NCI-H774 (cell line): ENCODE measurements around the gene SLC12A6.

Experiments
- DNase-seq: peaks from one replicate; lab custom pipeline; 2025; lab: John Stamatoyannopoulos, UW

The SLC12A6 gene

DNA sequence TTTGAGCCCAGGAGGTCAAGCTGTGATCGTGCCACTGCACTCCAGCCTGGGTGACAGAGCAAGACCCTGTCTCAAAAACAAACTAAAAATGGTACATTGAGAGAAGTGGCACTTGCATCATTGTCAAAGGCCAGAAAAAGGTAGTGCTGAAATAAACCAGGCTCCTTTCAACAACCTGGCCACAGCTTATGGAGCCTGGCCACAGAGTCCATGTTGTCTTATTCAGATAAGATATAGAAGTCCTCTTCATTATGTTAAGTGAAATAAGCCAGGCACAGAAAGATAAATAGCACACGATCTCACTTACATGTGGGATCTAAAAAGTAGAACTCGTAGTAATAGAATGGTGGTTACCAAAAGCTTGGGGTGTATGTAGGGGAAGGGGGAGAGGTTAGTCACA is 78.0 kb downstream of the SLC12A6 start:
- no peak for DNase-seq

DNA sequence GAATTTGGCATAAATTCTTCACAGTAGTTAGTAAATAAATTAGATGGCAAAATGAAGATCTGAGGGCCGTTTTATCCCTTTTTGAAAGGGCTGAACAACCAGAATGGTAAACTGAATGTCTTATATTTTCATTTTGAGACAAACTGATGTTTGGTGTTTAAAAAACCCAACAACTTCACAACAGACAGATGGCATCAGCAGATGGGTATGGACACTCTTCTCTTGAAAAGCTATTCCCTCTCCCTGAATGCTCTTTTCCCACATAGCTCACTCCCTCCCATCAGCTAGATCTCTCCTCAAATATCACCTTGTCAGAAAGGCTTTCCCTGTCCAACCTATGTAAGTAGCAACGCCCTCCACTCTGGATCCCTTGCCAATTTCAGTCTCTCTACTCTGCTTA is 79.4 kb downstream of the SLC12A6 start:
- DNase-seq: no peak

DNA sequence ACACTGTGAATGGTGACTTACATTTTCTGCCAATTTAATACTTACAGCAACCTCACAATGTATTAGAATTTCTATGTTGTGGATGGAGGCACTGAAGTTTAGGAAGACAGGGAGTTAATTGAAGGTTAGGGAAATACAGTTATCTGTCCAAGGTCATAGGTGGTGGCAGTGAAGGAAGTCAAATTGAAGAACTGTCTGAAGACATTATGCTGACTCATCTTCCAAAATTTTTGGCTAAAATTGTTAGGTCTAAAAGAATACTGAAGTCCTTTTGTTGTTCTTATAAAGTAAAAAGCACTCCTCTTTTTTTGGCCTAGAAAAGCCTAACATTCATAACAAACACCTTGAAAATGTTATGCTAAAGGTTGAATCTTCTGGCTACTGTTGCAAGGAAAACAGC is 85.0 kb downstream of the SLC12A6 start:
- no peak for DNase-seq

DNA sequence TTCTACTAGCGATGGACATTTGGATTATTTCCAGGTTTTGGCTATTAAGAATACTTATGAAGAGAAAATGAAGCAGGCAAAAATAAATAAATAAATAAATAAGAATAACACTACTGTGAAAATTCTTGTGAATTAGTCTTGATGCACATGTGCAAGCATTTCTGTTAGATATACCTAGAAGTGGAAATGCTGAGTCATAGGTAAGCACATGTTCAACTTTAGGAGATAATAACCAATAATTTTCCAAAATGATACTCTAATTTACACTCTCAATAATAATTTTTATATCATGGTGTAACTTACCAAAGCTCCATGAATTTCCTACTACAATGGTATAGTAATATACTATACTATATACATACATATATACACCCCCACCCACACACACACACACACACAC is 89.4 kb downstream of the SLC12A6 start:
- DNase-seq: no peak

DNA sequence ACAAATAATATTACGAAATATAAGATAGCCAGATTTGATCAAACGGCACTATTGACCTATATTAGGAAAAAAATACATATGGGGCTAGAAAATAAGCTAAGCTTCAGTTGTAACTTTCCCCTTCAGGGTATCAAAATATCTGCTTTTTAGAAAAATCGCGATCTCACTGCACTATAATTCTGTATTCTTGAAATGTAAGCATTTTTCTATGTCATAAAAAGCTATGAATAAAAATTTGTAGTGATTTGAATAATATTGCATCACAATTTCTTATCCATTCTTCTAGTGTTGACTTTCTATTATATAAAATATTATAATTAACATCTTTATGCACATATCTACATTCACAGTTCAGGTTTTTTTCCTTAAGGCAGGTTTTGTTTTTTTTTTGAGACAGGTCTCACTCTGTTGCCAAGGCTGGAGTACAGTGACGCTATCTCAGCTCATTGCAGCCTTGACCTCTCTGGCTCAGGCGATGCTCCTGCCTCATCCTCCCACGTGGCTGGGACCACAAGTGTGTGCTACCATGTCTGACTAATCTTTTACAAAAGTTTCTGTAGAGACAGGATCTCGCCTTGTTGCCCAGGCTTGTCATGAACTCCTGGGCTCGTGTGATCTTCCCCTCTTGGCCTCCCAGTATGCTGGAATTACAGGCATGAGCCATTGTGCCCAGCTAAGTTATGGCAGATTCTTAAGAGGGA is 91.2 kb downstream of the SLC12A6 start:
- DNase-seq: no peak

DNA sequence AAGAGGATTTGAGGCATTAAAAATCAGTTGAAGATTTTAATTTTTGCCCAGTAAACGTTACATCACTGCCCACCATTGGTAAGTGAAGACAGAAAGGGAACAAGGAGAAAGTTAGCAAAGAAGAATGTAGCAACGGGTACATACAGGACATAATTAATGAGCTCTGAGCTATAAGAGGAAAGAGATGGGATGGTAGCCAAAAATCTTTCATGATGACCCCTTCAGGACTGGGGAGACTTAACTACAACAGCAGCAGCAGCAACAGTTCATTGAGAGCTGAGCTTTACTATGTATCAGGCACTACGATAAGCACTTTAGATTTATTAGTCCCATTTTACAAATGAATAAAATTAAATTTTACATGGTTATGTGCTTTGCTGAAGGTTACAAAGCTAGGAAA is 94.4 kb downstream of the SLC12A6 start:
- no peak for DNase-seq

DNA sequence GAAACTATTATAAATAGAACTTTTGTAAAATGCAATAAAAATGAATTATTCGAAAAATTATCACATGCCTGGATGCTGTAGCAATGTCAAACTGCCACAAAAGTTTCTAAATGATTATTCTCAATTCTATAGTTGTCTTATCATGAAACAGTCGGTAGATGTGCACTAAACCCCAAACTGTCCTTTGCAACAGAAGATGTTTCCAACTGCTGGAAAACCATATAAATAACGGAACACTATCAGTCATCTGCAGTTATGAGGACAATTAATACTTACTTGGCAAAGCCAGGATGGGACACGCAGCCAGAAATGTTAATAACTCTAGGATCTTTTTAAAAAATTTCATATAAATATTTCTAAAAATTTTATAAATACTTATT is 95.3 kb downstream of the SLC12A6 start:
- DNase-seq: no peak

DNA sequence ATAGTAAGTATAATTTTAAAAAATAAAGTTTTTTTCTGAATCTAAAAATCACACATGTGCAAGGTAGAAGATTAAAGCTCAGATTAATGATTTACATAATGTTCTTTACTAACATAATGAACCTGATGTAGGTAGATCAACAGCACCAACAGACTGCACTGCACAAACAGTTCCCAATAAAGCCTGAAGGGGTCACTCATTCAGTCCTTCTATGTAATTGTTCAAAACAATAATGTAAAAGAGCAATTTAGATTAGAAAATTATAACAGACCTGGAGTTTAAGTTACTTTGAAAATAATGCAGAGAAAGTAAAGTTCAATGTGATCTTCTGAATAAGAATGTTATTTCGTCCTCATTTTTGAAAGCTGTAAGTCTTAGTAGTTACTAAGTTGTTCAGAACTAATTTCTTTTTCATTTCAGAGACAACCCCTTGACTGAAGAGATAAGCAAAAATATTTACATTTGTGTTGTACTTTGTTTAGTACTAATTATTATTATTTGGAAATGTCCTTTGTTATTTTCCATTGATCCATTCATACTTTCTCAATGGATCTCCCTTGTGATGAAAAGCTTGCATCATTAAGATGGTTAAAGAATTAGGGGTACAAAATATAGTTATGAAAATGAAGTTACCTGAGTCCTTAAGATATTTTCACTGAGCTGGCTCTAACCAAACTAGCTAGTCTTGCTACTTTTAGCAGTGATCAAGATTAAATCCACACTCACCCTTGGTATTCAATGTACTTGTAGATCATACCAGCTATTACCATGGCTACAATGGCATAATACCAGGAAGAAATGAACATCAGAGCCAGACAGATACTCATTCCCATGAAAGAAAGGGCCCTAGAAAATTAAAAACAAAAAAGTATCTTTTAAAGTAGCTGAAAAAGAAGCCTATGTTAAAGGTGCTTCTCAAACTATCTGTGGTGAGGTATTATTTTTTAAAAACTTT is 95.9 kb downstream of the SLC12A6 start:
- no peak for DNase-seq

DNA sequence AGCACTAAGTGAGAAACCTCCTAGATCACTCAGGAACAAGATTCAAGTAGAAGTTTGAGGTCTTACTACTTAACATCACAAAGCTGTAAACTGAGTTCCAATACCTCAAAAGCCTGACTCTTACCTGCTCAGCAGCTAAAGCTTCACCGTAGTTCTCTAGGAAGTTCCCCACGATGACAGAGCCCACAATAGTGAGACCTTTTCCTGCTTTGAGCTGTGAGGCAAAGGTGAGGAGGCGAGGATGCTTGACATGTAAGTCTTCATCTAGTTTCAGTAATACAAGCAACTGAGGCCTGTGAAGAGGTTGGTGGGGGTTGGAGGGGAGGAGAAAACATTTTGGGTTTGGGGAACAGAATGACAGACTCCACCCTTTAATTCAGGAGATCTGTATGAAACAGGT is 97.0 kb downstream of the SLC12A6 start:
- no peak for DNase-seq

DNA sequence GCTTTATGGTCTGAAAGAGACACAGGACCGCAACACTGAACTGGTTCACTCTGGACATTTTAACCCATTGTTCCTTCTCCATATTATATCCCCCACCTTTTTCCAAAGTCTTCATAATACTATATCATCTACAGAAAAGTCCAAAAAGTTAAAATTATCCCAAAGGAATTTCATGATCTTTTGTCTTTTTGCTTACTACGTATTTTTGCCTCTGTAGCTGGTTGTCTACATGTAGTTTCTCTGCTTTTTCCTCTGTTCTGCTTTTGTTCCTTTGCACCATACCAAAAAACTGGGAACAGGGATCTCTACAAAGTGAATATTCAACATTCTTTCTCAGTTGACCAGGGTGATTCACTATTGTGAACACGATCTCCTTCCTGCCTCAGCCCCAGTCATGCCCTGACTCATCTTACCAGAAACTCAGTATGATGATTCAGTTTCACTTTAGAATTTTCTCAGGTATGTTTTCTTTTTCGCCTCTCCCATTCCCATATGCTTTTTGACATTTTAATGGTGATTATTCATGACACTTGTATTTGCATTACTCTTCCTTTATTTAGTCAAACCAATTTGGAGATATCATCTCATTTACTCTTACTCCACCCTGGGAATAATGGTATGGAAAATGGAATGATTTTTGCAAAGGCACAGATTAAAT is 98.3 kb downstream of the SLC12A6 start:
- DNase-seq: no peak

DNA sequence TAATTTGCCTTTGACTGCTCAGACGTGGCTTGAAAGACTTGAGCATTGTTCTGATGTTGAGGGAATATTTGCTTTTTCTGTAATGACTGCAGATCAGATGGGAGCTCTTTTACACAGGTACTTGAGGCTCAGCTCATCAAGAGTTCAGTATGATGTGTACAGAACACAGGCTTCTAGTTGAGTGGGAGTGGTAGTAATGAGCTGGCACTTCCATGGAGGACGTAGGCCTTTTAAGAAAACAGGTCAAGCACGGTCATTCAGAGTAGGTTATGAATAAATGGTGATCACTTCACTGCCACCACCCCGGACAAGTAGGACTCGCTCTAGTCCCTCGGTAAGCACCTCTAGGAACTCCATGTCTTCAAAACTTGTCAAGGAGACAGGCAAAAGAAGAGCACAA is 104.0 kb downstream of the SLC12A6 start:
- peak; percentile 77 for DNase-seq

DNA sequence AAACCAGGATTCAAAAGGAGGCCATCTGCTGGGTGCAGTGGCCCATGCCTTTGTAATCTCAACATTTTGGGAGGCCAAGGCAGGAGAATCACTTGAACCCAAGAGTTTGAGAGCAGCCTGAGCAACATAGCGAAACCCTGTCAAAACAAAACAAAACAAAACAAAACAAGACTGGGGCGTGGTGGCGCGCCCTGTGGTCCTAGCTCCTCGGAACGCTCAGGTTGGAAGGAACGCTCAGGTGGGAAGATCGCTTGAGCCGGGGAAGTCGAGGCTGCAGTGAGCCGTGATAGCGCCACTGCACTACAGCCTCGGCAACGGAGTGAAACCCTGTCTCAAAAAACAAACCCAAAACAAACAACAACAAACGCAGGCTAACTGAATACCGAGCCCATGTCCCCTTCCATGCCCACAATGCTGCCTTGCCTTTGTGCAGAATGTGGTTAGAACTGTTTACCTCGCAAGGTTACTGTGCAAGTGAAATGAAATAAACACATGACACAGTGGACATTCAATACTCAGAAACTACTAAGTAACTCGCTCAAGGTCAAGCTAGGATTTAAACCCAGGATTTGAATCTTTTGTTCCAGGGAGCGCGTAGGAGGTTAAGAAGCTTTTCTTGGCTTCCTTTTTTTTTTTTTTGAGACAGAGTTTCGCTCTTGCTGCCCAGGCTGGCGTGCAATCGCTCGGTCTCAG is 113.5 kb downstream of the SLC12A6 start:
- DNase-seq: no peak

DNA sequence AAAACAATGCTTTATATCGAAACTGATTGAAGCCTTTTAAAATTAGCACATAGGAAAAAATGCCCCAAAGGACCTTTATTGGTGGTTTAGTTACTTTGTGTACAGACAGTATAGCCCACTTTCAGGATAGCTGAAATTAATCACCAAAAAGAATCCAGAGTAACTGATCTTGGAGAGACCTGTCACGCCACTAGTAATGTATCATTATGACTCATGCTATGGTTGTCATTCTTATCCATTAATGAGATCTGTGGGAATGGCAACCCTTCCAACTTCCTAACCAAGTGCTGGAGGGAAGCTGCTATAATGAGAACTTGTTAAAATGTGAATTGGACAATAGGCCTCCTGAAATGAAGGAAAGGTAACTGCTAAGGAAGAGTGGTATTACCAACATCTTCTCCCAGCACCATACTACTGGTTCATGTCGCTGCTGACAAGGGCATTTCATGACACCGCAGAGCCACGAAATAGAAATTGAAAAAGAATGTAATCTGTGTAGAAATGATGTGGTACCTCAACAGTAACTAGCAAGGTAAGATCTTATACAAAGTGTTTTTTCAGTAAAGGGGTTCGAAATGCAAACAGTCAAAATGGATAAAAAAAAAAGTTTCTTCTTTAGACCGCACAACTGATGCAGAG is 119.9 kb downstream of the SLC12A6 start:
- DNase-seq: no peak

DNA sequence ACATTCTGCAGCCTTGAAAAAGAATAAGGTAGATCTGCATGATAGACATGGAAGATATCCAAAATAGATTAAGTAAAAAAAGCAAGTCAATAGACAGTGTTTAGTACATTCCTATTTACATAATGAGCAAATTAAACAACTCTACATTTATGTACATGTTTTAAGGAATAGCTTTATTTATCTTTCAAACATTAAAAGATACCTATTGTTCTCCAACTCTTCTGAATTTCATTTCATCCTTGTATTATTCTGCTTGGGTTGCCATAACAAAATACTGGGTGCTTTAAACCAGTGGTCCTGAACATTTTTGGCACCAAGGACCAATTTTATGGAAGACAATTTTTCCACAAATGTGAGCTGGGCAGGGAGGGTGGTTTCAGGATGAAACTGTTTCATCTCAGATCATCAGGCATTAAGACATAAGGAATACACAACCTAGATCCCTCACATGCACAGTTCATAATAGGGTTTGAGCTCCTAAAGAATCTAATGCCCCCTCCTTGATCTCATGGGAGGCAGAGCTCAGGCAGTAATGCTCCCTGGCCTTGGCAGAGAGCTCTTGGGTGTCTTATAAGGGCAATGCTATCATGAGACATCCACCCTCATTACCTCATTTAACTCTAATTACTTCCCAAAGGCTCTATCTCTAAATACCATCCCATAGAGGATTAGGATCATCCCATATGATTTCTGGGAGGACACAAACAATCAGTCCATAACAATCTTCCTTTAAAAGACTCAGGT is 120.9 kb downstream of the SLC12A6 start:
- DNase-seq: no peak

DNA sequence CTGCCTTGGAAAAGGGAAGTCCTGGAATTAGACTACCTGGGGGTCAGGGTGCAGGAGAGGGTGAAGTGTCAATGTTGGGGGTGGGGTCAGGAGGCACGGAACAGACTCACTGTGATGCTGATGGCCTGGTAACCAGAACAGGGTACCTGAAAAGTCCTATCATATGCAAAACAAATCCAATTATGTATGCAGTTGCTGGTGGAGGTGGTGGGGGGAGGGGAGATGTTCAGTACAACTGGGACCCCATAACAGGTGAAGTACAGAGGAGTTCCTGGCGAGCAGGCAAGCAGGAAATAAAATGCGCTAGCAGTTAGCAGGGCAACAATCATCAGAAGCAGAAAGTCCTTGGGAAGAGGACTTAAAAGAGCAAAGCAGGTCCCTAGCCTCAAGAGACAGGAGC is 123.4 kb downstream of the SLC12A6 start:
- no peak for DNase-seq

DNA sequence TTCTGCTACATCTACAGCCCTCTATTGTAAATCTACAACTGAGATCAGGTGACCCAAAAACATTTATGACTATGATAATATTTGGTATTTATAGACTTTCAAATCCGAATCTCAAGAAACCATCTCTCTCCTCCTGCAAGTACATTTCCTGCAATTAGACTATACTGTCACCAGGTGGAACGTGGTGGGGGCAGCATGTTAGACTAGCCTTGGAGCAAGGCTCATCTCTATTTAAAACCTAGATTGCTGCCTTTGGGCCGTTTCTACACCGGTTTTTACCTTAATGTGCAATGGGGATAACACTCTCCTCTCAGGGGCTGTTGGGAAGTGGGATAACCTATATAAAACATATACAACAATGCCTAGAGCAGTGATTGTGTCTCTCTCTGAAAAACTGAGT is 123.9 kb downstream of the SLC12A6 start:
- DNase-seq: no peak

DNA sequence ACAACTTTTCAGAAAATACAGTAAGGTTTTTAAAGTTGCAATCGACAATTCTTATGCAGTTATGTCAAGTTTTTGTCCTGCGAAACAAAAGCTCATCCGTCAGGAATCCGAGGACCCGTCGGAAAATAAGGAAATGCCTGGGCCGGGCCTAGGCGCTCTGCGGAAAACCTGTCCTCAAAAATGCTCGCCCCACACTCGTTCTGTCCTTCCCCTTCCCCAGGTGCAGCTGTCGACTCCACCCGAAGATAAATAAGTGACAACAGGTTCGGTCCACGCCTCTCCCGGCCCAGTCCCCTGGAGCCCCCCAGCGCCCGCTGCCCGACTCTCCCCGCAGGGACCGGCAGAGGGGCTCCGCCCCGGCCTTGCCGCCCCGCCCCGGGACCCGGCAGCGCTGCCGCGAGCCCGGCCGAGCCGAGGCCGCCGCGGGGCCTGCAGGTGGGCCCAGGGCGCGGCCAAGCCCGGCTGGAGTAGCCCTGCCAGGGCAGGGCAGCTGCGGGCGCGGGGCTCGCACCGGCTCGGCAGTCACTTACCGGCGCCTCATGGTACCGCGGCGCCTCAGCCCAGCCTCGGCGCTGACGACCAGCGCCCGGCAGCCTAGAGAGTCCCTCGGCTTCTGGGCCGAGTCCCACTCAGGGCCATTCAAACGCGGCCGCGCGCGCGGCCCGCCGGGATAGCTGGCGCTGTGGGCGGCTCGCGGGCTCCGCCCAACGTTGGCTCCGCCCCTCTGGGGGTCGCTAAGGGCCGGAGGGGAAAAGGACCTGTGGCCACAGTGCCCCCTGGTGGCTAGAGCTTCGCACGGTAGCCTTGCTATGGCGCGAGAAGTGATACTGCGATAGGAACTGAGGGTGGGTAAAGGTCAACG is 127.9 kb downstream of the SLC12A6 start, which contains the start of gene KATNBL1:
TSS of gene KATNBL1 (minus strand) at position 676 of the 862 bp plus-strand sequence. CDS start 46,420 bp downstream, outside the sequence.
- DNase-seq: peak; percentile 95

DNA sequence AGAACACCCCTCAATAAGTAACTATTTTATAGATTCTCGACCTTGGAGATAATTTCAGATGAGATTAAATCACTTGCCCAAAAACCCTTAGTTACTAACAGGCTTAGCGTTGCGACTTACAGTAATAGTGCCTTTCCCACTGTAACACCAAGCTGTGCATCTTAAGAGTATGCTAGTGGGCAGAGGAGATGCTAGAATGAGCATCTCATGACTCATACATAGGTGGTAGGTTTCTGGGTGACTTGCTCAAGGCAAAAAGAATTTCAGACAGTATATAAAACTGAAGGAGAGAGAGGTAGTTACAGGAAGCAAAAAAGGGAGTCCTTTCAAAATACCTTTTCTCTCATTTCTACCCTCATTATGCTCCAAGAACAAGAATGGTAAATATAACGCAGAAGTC is 131.6 kb downstream of the SLC12A6 start:
- DNase-seq: no peak

DNA sequence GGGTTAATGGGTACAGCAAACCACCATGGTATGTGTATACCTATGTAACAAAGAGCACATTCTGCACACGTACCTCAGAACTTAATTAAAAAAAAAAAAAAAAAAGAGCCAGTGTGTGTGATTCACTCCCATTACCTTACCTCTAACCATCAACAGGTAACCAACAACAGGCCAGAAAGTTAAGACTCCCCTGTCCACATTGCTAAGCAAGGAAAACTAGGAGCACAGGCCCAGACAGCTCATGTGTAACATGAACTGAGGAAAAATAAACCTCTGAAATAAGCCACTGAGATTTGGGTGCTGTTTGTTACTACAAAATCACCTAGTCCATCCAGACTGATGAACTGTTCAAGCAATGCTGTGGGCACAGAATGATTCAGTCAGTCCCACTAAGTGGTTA is 133.6 kb downstream of the SLC12A6 start:
- no peak for DNase-seq

DNA sequence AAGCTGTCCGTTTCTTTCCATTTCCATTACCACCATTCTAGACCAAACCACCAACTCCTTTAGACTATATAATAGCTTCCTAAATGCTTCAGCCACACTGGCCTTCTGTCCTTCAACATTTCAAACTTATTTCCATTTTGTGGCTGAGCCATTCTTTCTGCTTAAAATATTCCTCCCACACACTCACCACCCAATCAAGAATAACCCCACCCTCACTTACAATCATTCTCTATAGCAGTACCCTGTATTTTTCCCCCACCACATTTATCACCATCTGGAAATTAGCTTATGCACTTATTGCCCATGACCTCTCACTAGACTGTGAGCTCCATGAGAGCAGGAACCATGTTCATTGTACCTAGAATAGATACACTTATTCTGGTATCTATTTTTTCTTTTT is 134.3 kb downstream of the SLC12A6 start:
- no peak for DNase-seq
